Measurements from ENCODE around the gene TPRG1L.

Gene TPRG1L

GRCh38 chr1:3639397-3639911 is 14.6 kb downstream of the TPRG1L start:
- TF ChIP-seq POLR2AphosphoS5 (IDR thresholded peaks at IDR 0.05; ENCODE audit: low read depth, low read length) (no peak), TAF1 (IDR thresholded peaks at IDR 0.05; ENCODE audit: borderline replicate concordance, insufficient read depth, low read length) (no peak), REST (IDR thresholded peaks at IDR 0.05; ENCODE audit: insufficient read depth in 1 of 2, low read depth in 2 of 2, low read length in 2 of 2) (no peak), SIN3A (IDR thresholded peaks at IDR 0.05; ENCODE audit: borderline replicate concordance, insufficient read depth, low read length) (no peak), FOXP2 (optimal IDR thresholded peaks at IDR 0.05; ENCODE audit: borderline replicate concordance, extremely low read depth, extremely low read length, insufficient read depth) (no peak)

GRCh38 chr1:3640121-3640837 is 15.5 kb downstream of the TPRG1L start:
- no peak for TF ChIP-seq FOXP2 (optimal IDR thresholded peaks at IDR 0.05; ENCODE audit: borderline replicate concordance, extremely low read depth, extremely low read length, insufficient read depth)
- TF ChIP-seq SIN3A (IDR thresholded peaks at IDR 0.05; ENCODE audit: borderline replicate concordance, insufficient read depth, low read length) = no peak
- no peak for TF ChIP-seq POLR2AphosphoS5 (IDR thresholded peaks at IDR 0.05; ENCODE audit: low read depth, low read length)
- no peak for TF ChIP-seq TAF1 (IDR thresholded peaks at IDR 0.05; ENCODE audit: borderline replicate concordance, insufficient read depth, low read length)
- no peak for TF ChIP-seq REST (IDR thresholded peaks at IDR 0.05; ENCODE audit: insufficient read depth in 1 of 2, low read depth in 2 of 2, low read length in 2 of 2)

GRCh38 chr1:3641046-3641760 is 16.4 kb downstream of the TPRG1L start:
- TF ChIP-seq TAF1 (IDR thresholded peaks at IDR 0.05; ENCODE audit: borderline replicate concordance, insufficient read depth, low read length) = no peak
- no peak for TF ChIP-seq SIN3A (IDR thresholded peaks at IDR 0.05; ENCODE audit: borderline replicate concordance, insufficient read depth, low read length)
- no peak for TF ChIP-seq FOXP2 (optimal IDR thresholded peaks at IDR 0.05; ENCODE audit: borderline replicate concordance, extremely low read depth, extremely low read length, insufficient read depth)

GRCh38 chr1:3641816-3642215 is 17.0 kb downstream of the TPRG1L start:
- TF ChIP-seq REST (IDR thresholded peaks at IDR 0.05; ENCODE audit: insufficient read depth in 1 of 2, low read depth in 2 of 2, low read length in 2 of 2) (no peak), SIN3A (IDR thresholded peaks at IDR 0.05; ENCODE audit: borderline replicate concordance, insufficient read depth, low read length) (no peak), TAF1 (IDR thresholded peaks at IDR 0.05; ENCODE audit: borderline replicate concordance, insufficient read depth, low read length) (no peak), POLR2AphosphoS5 (IDR thresholded peaks at IDR 0.05; ENCODE audit: low read depth, low read length) (no peak), FOXP2 (optimal IDR thresholded peaks at IDR 0.05; ENCODE audit: borderline replicate concordance, extremely low read depth, extremely low read length, insufficient read depth) (no peak)

- TF ChIP-seq TAF1 (IDR thresholded peaks at IDR 0.05; ENCODE audit: borderline replicate concordance, insufficient read depth, low read length) = no peak
- TF ChIP-seq POLR2AphosphoS5 (IDR thresholded peaks at IDR 0.05; ENCODE audit: low read depth, low read length) = no peak
- no peak for TF ChIP-seq REST (IDR thresholded peaks at IDR 0.05; ENCODE audit: insufficient read depth in 1 of 2, low read depth in 2 of 2, low read length in 2 of 2)
- TF ChIP-seq SIN3A (IDR thresholded peaks at IDR 0.05; ENCODE audit: borderline replicate concordance, insufficient read depth, low read length) = no peak
- TF ChIP-seq FOXP2 (optimal IDR thresholded peaks at IDR 0.05; ENCODE audit: borderline replicate concordance, extremely low read depth, extremely low read length, insufficient read depth) = no peak
Measured at GRCh38 chr1:3642919-3643675, 18.3 kb downstream of the TPRG1L start.

Measured in PFSK-1 (cell line).